HT1080 (cell line): ENCODE results near the gene UBAP1. TPM values are rescaled to one million over a fixed set of nuclear protein-coding genes. Genes with fewer than 3 reads are reported as not detected.
"Not testable (repeated sequence)": the region's sequence is repeated elsewhere in the genome, so short reads cannot be mapped to it uniquely, and the experiment has no call there.

Experiments used
- DNase-seq: peaks from one replicate; pipeline ENCODE4 v3.0.0-alpha.2; 2015; ENCODE audit warnings: low read depth
- small RNA-seq: library from RNA; depleted of rRNA; stranded (forward); fragments of <200 nt; gene quantifications from one replicate; pipeline ENCODE3, GENCODE V24; 2014
- total RNA-seq: library from RNA; depleted of rRNA; stranded (reverse); fragments of >200 nt; shearing (Covaris generic); gene quantifications from 2 replicates; pipeline ENCODE4 v1.2.3, GENCODE V29; 2014; rRNA removed

Gene UBAP1
- total RNA-seq, 1 experiment from 2014 or later = 28.5 TPM

DNA sequence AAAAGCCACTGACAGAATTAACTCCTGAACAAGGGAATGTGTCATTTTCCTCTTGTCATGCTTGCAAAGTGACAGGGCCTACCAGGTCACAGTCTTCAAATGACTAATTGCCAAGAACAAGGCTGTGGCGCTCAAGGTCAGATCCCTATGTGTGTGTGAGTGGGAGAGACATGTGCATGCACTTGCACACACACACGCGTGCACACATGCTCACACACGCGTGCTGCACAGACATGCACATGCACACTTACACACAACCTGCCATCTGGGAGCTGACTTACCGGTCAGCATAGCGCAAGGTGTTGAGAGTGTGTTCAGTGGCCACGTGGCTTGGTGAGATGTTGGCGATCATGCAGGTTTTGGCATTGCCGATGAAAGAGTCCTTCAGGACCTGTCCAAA is 80.5 kb downstream of the UBAP1 start:
- no peak for DNase-seq

GRCh38 chr9:34262971-34263370 is 84.1 kb downstream of the UBAP1 start:
- DNase-seq = no peak

- peak; percentile 64 for DNase-seq
Measured at GRCh38 chr9:34267660-34268059, 88.8 kb downstream of the UBAP1 start.

- DNase-seq = no peak
Measured at GRCh38 chr9:34271265-34272006, 92.6 kb downstream of the UBAP1 start.

GRCh38 chr9:34272101-34272541 is 93.3 kb downstream of the UBAP1 start:
- DNase-seq = no peak

- DNase-seq = not testable (repeated sequence)
Measured at GRCh38 chr9:34273588-34273987, 94.7 kb downstream of the UBAP1 start.

DNA sequence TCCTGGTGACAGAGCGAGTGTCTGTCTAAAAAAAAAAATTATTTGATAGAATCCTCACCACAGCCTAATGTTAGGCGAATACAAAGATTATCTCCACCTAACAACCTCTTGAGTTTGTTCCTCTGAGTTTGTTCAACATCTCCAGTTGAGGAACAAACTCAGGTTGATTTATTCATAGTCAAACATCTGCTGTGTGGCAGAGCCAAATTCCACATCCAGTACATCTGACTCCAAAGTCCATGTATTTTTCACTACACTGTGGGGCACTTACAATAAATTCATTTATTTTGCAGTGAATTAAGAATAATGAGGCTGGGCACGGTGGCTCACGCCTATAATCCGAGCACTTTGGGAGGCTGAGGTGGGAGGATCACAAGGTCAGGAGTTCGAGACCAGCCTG is 97.0 kb downstream of the UBAP1 start:
- DNase-seq = no peak

- DNase-seq = no peak
Measured at GRCh38 chr9:34276772-34277171, 97.9 kb downstream of the UBAP1 start.

GRCh38 chr9:34279411-34279810 is 100.6 kb downstream of the UBAP1 start:
- peak; percentile 67 for DNase-seq

- no peak for DNase-seq
Measured at GRCh38 chr9:34282096-34282495, 103.3 kb downstream of the UBAP1 start.

DNA sequence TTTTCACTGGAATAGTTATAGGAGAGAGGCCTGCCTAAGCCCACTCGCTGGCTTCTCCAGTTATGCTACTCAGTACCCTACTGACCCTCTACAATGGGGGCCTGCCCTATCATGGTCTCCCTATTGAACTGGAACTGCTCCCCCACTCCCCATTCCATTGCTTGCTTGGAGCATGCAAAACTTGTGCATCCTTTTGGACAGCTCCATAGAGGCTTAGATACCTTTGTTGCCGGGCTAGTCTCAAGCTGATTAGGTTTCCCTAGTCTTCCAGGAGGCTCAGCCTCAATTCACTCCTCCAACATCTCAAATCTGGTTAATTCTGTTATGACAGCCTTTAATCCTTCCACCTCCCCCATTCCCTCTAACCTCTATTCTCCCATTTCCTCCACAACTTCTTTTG is 110.3 kb downstream of the UBAP1 start:
- DNase-seq = no peak

- no peak for DNase-seq
Measured at GRCh38 chr9:34291023-34291422, 112.2 kb downstream of the UBAP1 start.

GRCh38 chr9:34291423-34291822 is 112.6 kb downstream of the UBAP1 start:
- no peak for DNase-seq

GRCh38 chr9:34292552-34292951 is 113.7 kb downstream of the UBAP1 start:
- DNase-seq = no peak

GRCh38 chr9:34301064-34301463 is 122.2 kb downstream of the UBAP1 start:
- not testable (repeated sequence) for DNase-seq

Small RNA genes within 50 kb of the gene (small RNA-seq; reads per million reads assigned to genes)
- gene AL353662.3 (not detected), gene RNA5SP282 (not detected), gene RNU2-50P (0.20 reads per million)

Other genes with a start within 250 kb of the UBAP1 start
- 16.4 and 19.9 TPM in 2 replicates for gene UBAP2, start 130.2 kb upstream of the UBAP1 start, total RNA-seq
- gene DCAF12, start 52.3 kb upstream of the UBAP1 start, total RNA-seq = 25.1 and 29.2 TPM in 2 replicates
- gene KIF24, start 150.2 kb downstream of the UBAP1 start, total RNA-seq = 5.8 and 8.3 TPM in 2 replicates
- 14.1 and 23.5 TPM in 2 replicates for gene NUDT2, start 150.5 kb downstream of the UBAP1 start, total RNA-seq
- gene MYORG, start 197.9 kb downstream of the UBAP1 start, total RNA-seq = 3.1 and 3.5 TPM in 2 replicates